HuH-7.5 (cell line): ENCODE data around the gene KIAA1217.
"Not testable (repeated sequence)": the region's sequence is repeated elsewhere in the genome, so short reads cannot be mapped to it uniquely, and the experiment has no call there.

Experiments
- DNase-seq: peaks from one replicate; pipeline ENCODE4 v3.0.0; 2011; ENCODE audit warnings: low spot score

KIAA1217 gene

DNA sequence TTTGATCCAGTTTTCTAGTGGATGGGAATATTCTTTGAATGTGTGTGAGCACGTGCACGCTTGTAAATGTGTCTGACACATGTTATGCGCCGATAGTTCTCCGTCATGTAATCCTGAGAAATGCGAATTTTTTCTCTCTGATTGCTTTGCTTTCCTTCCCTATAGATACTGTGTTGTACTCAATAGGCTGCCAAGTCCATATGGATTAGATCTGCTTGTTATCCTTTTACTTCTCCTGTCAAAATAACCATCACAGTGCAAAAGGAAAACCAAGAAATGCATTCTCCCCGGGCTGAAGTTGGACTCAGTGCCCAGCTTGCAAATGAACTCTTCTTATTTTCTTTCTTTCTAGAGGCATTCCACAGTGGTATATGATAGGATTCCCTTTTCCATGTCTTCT is 131.9 kb downstream of the KIAA1217 start:
- DNase-seq: no peak

DNA sequence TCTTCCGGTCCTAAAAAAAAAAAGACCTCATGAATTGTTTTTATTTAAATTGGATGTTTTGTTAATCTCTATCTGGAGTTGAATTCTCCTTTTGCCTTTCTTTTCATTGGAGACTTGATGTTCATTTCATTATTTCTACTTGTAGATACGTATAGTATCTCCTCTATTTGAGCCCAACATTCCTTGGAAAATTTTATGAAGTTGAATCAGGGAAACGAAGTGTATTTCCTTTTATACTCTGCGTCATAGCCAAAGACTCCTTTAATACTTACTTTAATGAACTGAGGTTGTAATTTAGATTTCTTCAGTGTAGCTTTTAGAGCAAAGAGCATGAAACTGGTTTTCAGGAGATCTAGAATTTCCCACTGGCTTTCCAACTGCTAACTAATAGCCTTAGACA is 132.4 kb downstream of the KIAA1217 start:
- no peak for DNase-seq

- no peak for DNase-seq
Observed at GRCh38 chr10:24341897-24342296, 133.0 kb downstream of the KIAA1217 start.

- no peak for DNase-seq
Observed at GRCh38 chr10:24343686-24344085, 134.7 kb downstream of the KIAA1217 start.

DNA sequence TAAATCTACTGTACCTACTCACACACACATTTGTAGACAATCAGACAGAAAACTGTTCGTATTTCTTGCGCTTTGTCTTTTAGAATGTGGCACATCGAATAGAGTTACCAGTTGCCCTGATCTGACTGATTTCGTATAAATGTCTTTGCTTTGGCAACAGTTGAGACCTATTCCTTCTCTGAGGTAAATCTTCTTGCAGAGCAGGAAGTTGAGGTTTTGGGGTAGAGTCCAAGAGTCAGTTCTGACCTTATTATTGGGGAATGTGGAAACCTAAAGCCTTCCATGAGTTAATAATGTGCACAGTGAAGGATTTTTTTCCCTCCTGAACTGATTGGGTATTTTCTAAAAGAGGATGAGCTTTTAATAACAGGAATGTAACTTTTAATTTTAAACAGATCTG is 135.3 kb downstream of the KIAA1217 start:
- no peak for DNase-seq

- no peak for DNase-seq
Observed at GRCh38 chr10:24344695-24345463, 135.9 kb downstream of the KIAA1217 start.

GRCh38 chr10:24346877-24347519 is 138.1 kb downstream of the KIAA1217 start:
- DNase-seq: no peak

DNA sequence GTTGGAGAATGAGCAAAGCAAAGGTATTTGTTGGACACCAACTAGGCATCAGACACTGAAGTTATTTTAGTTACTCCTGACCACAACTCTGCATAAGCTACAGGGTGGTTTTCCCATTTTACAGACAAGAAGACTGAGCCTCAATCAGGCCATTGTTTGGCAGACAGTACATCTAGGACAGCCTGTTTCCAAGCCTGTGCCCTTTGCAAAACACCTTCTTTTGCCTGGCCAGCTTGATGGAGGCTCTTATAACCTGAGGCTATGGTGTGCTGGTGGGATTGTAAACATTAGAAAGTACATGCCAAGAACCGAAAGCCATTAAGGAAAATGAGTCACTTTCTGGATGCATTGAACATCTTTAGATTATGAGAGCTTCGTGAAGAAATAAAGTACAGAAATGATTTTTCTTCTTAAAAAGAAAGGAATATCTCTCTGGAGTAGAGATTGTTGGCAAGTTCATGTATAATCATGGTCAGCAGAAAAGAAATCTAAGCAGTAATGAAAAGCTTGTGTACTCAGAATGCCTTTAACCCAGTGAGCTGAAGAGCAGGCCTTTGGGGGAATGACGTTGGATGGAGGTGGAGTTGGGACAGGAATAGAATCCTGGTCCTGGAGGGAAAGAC is 140.6 kb downstream of the KIAA1217 start:
- no peak for DNase-seq

- no peak for DNase-seq
Observed at GRCh38 chr10:24350070-24350921, 141.4 kb downstream of the KIAA1217 start.

- not testable (repeated sequence) for DNase-seq
Observed at GRCh38 chr10:24350922-24351225, 141.9 kb downstream of the KIAA1217 start.

DNA sequence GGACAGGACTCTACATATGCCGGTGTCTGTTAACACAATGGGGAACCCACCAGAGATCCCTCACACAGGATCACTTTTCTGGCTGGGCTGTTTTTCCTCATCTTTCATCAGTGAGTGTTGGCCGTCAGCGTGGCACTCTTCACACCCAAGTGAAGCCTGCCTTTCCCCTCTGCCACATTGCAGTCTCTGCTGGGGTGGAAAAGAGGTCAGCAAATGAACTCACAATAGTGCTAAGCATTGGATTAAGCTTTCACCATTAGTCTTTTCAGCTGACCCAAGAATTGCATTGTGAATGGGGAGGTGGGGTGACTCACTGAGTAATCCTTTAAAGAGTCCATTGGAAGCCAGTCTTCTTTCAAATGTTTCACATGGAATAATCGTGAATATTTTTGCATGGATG is 143.0 kb downstream of the KIAA1217 start:
- no peak for DNase-seq

DNA sequence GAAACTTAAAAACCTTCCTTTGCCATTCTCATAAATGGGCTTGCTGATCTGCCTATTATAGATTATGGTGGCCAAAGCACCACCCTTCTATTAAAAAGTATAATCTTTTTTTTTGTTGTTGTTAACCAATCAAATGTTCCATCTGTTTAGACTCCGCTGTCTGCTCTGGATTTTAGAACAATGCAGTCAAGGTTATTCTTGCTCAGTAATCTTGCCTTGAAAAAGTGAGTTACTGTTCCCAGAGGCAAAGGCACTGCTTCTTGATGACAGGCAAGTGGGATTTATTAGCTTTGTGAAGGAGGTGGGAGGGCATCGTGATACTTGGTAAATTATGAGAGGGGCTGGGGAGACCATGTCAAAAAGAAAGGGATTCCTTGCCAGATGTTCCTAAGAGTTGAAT is 143.5 kb downstream of the KIAA1217 start:
- DNase-seq: no peak

- DNase-seq: no peak
Observed at GRCh38 chr10:24353319-24353718, 144.4 kb downstream of the KIAA1217 start.

DNA sequence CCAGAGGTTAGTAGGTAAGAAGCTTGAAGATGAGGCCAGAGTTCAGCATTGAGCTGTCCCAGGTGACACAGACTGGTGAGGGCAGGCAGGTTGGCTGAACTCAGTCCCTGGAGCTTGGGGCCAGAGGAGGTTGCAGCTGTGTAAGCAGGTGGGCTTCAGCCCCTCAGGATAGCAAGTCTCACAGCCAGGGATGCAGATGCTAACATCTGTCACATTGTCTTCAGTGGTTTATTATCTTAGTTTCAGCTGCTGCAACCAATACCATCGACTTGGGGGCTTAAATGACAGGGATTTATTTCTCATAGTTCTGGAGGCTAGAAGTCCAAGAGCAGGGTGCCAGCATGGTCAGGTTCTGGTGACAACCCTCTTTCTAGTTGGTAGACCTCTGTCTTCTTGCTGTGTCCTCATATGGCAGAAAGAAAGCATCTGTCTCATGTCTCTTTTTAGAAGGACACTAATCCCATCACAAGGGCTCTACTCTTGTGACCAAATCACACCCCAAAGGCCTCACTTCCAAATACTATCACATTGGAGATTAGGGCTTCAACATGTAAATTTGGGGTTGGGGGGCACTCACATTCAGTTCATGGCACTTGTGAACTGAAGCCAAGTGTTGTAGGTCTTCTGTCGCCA is 146.2 kb downstream of the KIAA1217 start:
- no peak for DNase-seq

DNA sequence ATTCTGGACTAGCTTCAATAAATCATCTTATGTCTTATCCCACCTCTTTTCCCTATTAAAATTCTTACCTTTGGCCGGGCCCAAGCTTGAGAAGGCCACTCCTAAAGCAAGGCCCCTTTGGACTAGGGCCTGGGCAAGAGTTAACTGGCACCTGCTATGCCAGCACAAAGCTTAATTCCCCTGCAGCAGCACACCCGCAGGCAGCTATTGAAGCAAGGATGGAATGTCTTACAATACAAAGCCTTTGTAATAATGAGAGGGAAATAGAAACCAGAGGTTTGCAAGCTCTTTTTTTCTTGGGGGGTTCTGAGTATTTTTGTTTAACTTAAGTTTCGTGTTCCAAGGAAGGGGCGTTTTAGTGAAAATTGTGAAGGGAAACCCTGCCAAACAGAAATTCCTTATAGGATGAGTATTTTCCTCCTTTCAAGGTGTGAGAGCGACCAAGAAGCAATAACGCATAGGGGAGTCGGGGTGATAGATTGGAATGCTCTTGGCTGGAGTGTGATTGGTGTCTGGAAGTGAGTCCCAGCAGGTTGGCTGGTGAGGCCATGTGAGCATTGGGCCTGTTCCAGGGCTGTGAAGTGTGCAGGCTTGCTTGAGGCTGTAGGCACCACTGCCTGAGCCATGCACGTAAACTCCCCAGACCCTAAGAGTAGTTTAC is 148.5 kb downstream of the KIAA1217 start:
- DNase-seq: no peak

GRCh38 chr10:24358022-24358421 is 149.1 kb downstream of the KIAA1217 start:
- no peak for DNase-seq

DNA sequence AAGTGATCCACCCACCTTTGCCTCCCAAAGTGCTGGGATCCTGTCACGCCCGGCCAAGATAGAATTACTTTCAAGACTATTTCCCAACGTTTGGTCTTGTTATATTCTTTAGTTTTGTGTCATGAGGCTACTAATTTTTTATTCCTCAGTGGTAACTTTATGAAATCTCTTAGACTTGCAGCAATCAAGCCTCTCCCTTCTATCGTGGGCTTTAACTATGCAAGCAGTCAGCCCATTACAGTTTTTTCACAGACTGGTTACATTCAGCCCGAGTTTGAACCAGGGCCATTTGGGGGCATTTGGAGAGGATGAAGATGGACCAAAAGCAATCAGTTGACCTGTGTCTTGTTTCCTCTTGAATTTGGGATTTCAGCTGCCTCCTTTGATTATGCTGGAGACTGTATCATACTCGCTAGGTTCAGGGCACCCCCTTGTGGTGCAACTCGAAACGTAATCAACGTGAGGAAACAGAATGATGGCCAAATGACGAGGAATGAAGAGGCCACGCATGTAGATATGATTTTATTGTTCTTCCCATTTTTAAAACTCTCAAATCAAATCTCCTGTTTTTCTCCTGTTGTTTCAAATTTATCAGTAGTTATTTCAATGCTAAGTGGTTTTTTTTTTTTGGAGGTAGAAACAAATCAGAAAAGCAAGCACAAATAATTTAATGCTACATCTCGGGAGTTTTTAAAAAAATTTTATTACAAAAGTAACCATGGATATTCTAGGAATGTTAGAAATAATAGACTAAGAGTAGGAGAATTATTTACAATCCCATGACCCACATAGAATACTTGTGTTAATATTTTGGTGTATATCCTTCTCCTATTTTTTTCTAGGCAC is 151.6 kb downstream of the KIAA1217 start:
- DNase-seq: peak; percentile 35

- DNase-seq: no peak
Observed at GRCh38 chr10:24363070-24363469, 154.1 kb downstream of the KIAA1217 start.

GRCh38 chr10:24367688-24368087 is 158.8 kb downstream of the KIAA1217 start:
- DNase-seq: no peak

DNA sequence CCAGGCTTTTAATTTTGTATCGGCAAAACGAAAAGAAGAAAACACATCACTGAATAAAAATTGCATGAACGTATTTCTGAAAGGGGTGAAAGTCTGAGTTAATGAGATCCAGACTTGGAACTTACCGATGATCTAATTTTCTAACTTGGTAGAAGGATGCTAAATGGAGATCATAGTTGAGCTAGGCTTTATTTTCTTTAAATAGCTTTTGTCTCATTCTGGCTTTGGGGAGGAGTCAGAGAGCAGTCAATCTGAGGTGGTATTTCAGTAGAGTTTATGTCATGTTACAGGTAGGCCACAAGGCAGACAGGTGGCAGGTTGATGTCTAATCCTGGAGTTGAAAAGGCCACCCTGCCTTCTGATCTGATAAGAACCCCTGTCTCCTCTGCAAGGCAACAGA is 161.9 kb downstream of the KIAA1217 start:
- no peak for DNase-seq

GRCh38 chr10:24371396-24371795 is 162.5 kb downstream of the KIAA1217 start:
- no peak for DNase-seq
